ENCODE measurements around the gene ATXN10. TPM values are rescaled to one million over a fixed set of nuclear protein-coding genes. Genes with fewer than 3 reads are reported as not detected.

ATXN10 gene, protein sequence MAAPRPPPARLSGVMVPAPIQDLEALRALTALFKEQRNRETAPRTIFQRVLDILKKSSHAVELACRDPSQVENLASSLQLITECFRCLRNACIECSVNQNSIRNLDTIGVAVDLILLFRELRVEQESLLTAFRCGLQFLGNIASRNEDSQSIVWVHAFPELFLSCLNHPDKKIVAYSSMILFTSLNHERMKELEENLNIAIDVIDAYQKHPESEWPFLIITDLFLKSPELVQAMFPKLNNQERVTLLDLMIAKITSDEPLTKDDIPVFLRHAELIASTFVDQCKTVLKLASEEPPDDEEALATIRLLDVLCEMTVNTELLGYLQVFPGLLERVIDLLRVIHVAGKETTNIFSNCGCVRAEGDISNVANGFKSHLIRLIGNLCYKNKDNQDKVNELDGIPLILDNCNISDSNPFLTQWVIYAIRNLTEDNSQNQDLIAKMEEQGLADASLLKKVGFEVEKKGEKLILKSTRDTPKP
- 135 TPM for total RNA-seq (2021; ENCODE audit: unreplicated experiment)
- 127 and 143 TPM in 2 replicates for polyA plus RNA-seq (2012)
- Bru-seq, nascent RNA: percentile 90 among the genes with signal in this experiment
- BruChase-seq, experiment 1, labeled RNA remaining after a 6-hour chase: percentile 76 among the genes with signal in this experiment
- BruChase-seq, experiment 2, labeled RNA remaining after a 2-hour chase: percentile 77 among the genes with signal in this experiment
- long read RNA-seq, transcript ATXN10-201 (12 exons, 3,329 nt): major isoform, 228 of 252 reads
- long read RNA-seq, partial matches to known transcripts: 10 of 252 reads
- long read RNA-seq, other reads (novel, unspliced or antisense): 11 of 252 reads

DNA sequence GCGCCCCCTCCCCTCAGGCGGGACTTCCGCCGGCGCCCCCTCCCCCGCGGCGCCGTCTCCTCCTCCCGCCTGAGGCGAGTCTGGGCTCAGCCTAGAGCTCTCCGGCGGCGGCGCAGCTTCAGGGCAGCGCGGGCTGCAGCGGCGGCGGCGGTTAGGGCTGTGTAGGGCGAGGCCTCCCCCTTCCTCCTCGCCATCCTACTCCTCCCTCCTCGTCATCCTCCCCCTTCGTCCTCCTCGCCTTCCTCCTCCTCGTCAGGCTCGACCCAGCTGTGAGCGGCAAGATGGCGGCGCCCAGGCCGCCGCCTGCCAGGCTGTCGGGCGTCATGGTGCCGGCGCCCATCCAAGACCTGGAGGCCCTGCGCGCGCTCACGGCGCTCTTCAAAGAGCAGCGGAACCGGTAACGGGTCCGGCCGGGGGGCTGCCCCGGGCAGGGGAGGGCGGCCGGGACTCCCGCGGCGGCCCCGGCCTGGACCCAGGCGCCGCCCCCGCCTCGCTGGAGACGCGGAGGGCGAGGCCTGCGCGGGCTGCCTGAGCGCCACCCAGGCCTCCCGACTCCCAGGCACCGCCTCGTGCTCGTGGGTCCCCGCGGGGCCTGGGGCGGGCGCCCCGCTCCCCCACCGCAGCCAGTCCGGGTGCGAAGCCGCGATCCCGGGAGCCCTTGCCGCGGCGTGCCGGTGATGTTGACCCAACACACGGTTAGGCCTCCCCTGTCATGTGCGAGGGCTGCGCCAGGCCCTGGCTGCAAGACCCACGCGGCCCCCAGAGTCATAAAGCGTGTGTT, at the start of gene ATXN10:
TSS of gene ATXN10 (plus strand) at position 52 of the 781 bp plus-strand sequence. CDS start at position 282, 230 bp downstream.
- peak; percentile 84 for ATAC-seq
- Histone ChIP-seq H3K4me3 (replicated peaks in 1 of 2; ENCODE audit: low read depth in 1 of 2, low read length in 2 of 2) (peak within 1 kb of the TSS; percentile 79 to 88), H3K9me3 (ENCODE audit: control insufficient read depth in 1 of 2, insufficient read depth in 1 of 2, low read depth in 1 of 2, low read length in 2 of 2) (no peaks in the 10 kb centered on the region), H4K20me1 (ENCODE audit: insufficient read depth) (no peaks in the 10 kb centered on the region), H3K4me2 (ENCODE audit: low read length) (peak within 1 kb of the TSS; percentile 95), H3K27me3 (ENCODE audit: insufficient read depth, low read length) (no peaks in the 10 kb centered on the region), H3K79me2 (ENCODE audit: insufficient read depth, low read length) (peaks cover 49% of the 10 kb centered on the region), H3K4me1 (ENCODE audit: control insufficient read depth in 1 of 2, insufficient read depth in 2 of 2, low read length in 2 of 2) (peaks cover 4 to 35% of the 10 kb centered on the region in 2 experiments; a peak in 3 of 4 replicates), H2AFZ (ENCODE audit: low read depth, low read length, poor library complexity, severe bottlenecking) (no peak within 1 kb of the TSS), H3K9ac (ENCODE audit: low read length) (peak within 1 kb of the TSS; percentile 88), H3K36me3 (ENCODE audit: control insufficient read depth in 1 of 2, insufficient read depth in 2 of 2, low read length in 2 of 2) (no peaks in the 10 kb centered on the region), H3K9me2 (ENCODE audit: insufficient read depth) (no peaks in the 10 kb centered on the region), H3K27ac (ENCODE audit: low read depth, low read length) (peak within 1 kb of the TSS; percentile 90)
- DNase-seq (ENCODE audit: low read depth, low spot score): no peak
- intact Hi-C loops (cut with micrococcal nuclease): no loop called here
- ChIA-PET POLR2A (no interaction called here), CTCF (no interaction called here), RAD21 (ENCODE audit: low non-redundant PET in 1 of 2, low total read pairs in 2 of 2, uncharacterized antibody in 2 of 2, unreplicated experiment in 2 of 2) (interaction anchor here in 1 of 2 experiments (0.7 kb wide), 2 partner anchors 313 to 388 kb away, joined by 3 to 6 read pairs; no protein-coding TSS in a partner anchor)
- TF ChIP-seq ZFX (IDR thresholded peaks at IDR 0.05) (peak; percentile 100), YY1 (IDR thresholded peaks at IDR 0.05; ENCODE audit: extremely low read depth, insufficient replicate concordance, low read depth, low read length) (peak; percentile 92), SRF (IDR thresholded peaks at IDR 0.05; ENCODE audit: low read depth) (no peak), POLR2AphosphoS5 (IDR thresholded peaks at IDR 0.05; ENCODE audit: low read depth, low read length) (peak; percentile 62), POLR2A (IDR thresholded peaks at IDR 0.05; ENCODE audit: borderline replicate concordance, extremely low read depth, insufficient read depth, insufficient read length) (peak; percentile 26), EGR1 (IDR thresholded peaks at IDR 0.05; ENCODE audit: low read depth) (peak; percentile 46; the same call in 1 of the 2 replicates), SIN3A (IDR thresholded peaks at IDR 0.05; ENCODE audit: low read depth) (0 out of 2 replicates have a peak, but pooled peaks have one; percentile 6)
- TF ChIP-seq, protein P1, sequence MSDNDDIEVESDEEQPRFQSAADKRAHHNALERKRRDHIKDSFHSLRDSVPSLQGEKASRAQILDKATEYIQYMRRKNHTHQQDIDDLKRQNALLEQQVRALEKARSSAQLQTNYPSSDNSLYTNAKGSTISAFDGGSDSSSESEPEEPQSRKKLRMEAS (IDR thresholded peaks at IDR 0.05): peak; percentile 67; the same call in 1 of the 2 replicates
- TF ChIP-seq, protein P2, sequence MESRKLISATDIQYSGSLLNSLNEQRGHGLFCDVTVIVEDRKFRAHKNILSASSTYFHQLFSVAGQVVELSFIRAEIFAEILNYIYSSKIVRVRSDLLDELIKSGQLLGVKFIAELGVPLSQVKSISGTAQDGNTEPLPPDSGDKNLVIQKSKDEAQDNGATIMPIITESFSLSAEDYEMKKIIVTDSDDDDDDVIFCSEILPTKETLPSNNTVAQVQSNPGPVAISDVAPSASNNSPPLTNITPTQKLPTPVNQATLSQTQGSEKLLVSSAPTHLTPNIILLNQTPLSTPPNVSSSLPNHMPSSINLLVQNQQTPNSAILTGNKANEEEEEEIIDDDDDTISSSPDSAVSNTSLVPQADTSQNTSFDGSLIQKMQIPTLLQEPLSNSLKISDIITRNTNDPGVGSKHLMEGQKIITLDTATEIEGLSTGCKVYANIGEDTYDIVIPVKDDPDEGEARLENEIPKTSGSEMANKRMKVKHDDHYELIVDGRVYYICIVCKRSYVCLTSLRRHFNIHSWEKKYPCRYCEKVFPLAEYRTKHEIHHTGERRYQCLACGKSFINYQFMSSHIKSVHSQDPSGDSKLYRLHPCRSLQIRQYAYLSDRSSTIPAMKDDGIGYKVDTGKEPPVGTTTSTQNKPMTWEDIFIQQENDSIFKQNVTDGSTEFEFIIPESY (IDR thresholded peaks at IDR 0.05; ENCODE audit: extremely low read depth, insufficient replicate concordance, low read length): no peak
- no TSS peak for BruUV-seq (replicated peaks)
